Prostate gland (tissue), 2 donors: Measurements from ENCODE around the gene SPA17. TPM values are rescaled to one million over a fixed set of nuclear protein-coding genes. Genes with fewer than 3 reads are reported as not detected.

Source experiments
- DNase-seq: peaks from one replicate; pipeline ENCODE4 v3.0.0-alpha.2; 2019; ENCODE audit warnings: low spot score
- H3K27ac ChIP-seq, 2 donors: fragments of 200-600 bp; sonication (generic); 2 replicates each; pipeline ENCODE4 v1.5.1; 2017 to 2019
- H3K27me3 ChIP-seq: fragments of 200-600 bp; sonication (generic); replicated peaks from 2 replicates; pipeline ENCODE4 v1.5.1; 2019; ENCODE audit not compliant: insufficient read depth
- H3K36me3 ChIP-seq, 2 donors: fragments of 200-600 bp; sonication (generic); 1 replicate in 1 of 2; 2 replicates in 1 of 2; pipeline versions ENCODE4 v1.5.1 to v1.8.1; 2017 to 2019
- H3K4me1 ChIP-seq: fragments of 200-600 bp; sonication (generic); replicated peaks from 2 replicates; pipeline ENCODE4 v1.5.1; 2019
- H3K4me3 ChIP-seq, 2 donors: fragments of 200-600 bp; sonication (generic); 2 replicates each; pipeline ENCODE4 v1.5.1; 2017 to 2019
- H3K9me3 ChIP-seq: fragments of 200-600 bp; sonication (generic); 2 replicates; pipeline ENCODE4 v1.5.1; 2017
- POLR2A ChIP-seq: fragments of 450-650 bp; IDR thresholded peaks from one replicate; pipeline ENCODE4 v1.6.1; 2016; ENCODE audit warnings: antibody characterized with exemption, mild to moderate bottlenecking
- POLR2AphosphoS5 ChIP-seq: sonication (generic); formaldehyde crosslinking; IDR thresholded peaks from one replicate; pipeline ENCODE4 v1.6.1; 2017; ENCODE audit warnings: antibody characterized with exemption
- WGBS: methylation state at CpG from one replicate; pipeline ENCODE4 v1.1.5; 2018; 5-methylcytosine and 5-hydroxymethylcytosine counted together
- intact Hi-C: fragments of 100-400 bp; cut with DNase I; formaldehyde crosslinking; loops from one replicate; pipeline ENCODE4 v1.14.2; 2022
- total RNA-seq, 2 donors: library from RNA; depleted of rRNA; stranded (reverse); fragments of >200 nt; gene quantifications; one replicate each; pipeline ENCODE4 v1.1.0, GENCODE V29; 2016
- TF ChIP-seq, protein P1 (sequence below), 4 experiments: fragments of 200-600 bp in 2 of 4; fragments of 450-650 bp in 2 of 4; sonication (generic) in 2 of 4; IDR thresholded peaks; 1 replicate in 3 of 4; 2 replicates in 1 of 4; pipeline ENCODE4 v1.5.1; 2016 to 2019; ENCODE audit warnings: antibody characterized with exemption in 4 of 4, mild to moderate bottlenecking in 2 of 4, moderate library complexity in 2 of 4

The SPA17 gene
- total RNA-seq, 2 donors from 2014 or later = 14.7 to 20.8 TPM

DNA sequence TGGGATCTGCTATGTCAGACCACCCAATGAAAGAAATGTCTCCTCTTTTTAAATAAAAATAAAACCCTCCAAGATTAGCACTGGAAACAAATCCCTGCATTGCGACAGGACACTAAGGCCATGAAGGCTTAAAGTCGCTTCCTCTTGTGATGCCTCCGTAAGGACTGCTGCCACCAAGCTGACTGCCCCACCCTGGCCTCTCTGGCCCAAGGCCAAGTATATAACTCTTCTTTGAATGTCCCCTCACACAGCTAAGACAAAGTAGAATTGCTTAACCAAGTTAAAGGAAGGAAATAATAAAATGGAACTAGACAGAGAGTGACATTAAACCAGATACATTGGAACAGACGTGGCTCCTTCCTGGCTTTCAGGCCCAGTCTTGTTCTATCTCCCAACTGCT is 58.5 kb downstream of the SPA17 start:
- DNase-seq = no peak
- TF ChIP-seq, protein P1, sequence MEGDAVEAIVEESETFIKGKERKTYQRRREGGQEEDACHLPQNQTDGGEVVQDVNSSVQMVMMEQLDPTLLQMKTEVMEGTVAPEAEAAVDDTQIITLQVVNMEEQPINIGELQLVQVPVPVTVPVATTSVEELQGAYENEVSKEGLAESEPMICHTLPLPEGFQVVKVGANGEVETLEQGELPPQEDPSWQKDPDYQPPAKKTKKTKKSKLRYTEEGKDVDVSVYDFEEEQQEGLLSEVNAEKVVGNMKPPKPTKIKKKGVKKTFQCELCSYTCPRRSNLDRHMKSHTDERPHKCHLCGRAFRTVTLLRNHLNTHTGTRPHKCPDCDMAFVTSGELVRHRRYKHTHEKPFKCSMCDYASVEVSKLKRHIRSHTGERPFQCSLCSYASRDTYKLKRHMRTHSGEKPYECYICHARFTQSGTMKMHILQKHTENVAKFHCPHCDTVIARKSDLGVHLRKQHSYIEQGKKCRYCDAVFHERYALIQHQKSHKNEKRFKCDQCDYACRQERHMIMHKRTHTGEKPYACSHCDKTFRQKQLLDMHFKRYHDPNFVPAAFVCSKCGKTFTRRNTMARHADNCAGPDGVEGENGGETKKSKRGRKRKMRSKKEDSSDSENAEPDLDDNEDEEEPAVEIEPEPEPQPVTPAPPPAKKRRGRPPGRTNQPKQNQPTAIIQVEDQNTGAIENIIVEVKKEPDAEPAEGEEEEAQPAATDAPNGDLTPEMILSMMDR (IDR thresholded peaks at IDR 0.05) = no peak
- no peak for TF ChIP-seq POLR2AphosphoS5
- no peak for TF ChIP-seq POLR2A
- intact Hi-C loops = no loop called here
- Histone ChIP-seq H3K9me3 (no peaks in the 10 kb centered on the region), H3K27me3 (no peaks in the 10 kb centered on the region), H3K36me3 (no peaks in the 10 kb centered on the region), H3K4me3 (no peak overlapping the region), H3K4me1 (no peaks in the 10 kb centered on the region), H3K27ac (no peak overlapping the region)
- WGBS = 82% methylated on average over 4 of the region's 4 CpGs

GRCh38 chr11:124736736-124737135 is 63.0 kb downstream of the SPA17 start:
- intact Hi-C loops = no loop called here
- Histone ChIP-seq H3K4me1 (no peaks in the 10 kb centered on the region), H3K4me3 (no peak overlapping the region), H3K27me3 (no peaks in the 10 kb centered on the region), H3K9me3 (no peaks in the 10 kb centered on the region), H3K36me3 (no peaks in the 10 kb centered on the region), H3K27ac (no peak overlapping the region)
- DNase-seq = no peak
- WGBS = 77% methylated on average over 3 of the region's 3 CpGs
- TF ChIP-seq POLR2A (no peak), POLR2AphosphoS5 (no peak)
- TF ChIP-seq, protein P1 (IDR thresholded peaks at IDR 0.05) = no peak

DNA sequence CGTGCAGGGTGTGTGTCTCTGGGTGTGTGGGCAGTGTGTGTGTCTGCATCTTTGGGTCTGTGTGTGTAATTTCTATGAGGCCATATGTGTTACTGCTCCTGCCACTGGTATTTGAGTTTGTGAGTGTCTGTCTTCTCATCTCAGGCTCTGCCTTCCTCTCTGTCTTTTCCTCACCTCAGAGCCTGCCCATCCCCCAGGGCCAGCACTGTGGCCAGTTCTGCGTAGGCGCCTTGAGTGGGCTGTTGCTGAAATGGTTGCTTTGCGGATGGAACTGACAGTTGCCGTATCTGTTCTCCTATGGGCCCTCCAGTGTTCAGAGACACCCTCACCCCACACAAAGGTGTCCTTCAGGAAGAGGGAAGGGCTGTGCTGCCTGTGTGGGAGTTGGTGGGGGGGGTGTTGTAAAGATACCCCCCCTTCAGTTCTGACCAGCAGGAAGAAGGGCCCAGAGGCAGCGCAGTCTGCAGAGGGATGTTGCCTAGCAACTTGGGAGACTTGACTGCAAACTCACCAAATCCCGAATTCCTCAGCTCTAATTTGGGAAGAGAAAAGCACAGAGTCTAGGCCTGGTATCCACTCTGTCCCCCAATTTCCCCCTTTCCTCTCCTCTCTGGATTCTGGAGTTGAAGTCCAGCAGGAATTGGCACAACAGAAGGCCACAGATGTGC is 64.1 kb downstream of the SPA17 start:
- no peaks in the 10 kb centered on the region for H3K4me1 ChIP-seq
- 88% methylated on average over 6 of the region's 7 CpGs for WGBS
- no peak for TF ChIP-seq POLR2A
- TF ChIP-seq POLR2AphosphoS5 = no peak
- TF ChIP-seq, protein P1 (IDR thresholded peaks at IDR 0.05) = no peak
- H3K27me3 ChIP-seq = no peaks in the 10 kb centered on the region
- H3K4me3 ChIP-seq = no peak overlapping the region
- no peak for DNase-seq
- intact Hi-C loops = no loop called here
- no peaks in the 10 kb centered on the region for H3K9me3 ChIP-seq
- H3K36me3 ChIP-seq = no peaks in the 10 kb centered on the region
- no peak overlapping the region for H3K27ac ChIP-seq

- WGBS = 67% methylated on average over 21 of the region's 21 CpGs
- Histone ChIP-seq H3K4me1 (no peaks in the 10 kb centered on the region), H3K36me3 (no peaks in the 10 kb centered on the region), H3K27me3 (no peaks in the 10 kb centered on the region), H3K9me3 (no peaks in the 10 kb centered on the region), H3K27ac (no peak overlapping the region), H3K4me3 (no peak overlapping the region)
- intact Hi-C loops = no loop called here
- TF ChIP-seq POLR2A (no peak), POLR2AphosphoS5 (no peak)
- TF ChIP-seq, protein P1 (IDR thresholded peaks at IDR 0.05) = no peak
- DNase-seq = no peak
Observed at GRCh38 chr11:124738713-124739478, 65.2 kb downstream of the SPA17 start.
